Ishikawa (cell line): ENCODE data around the gene DPAGT1.

Source experiments
- CEBPB ChIP-seq: IDR thresholded peaks from 2 replicates; pipeline ENCODE4 v1.6.1; 2012
- CREB1 ChIP-seq: IDR thresholded peaks from 2 replicates; pipeline ENCODE4 v1.6.1; 2012; ENCODE audit warnings: low read depth
- EGR1 ChIP-seq: IDR thresholded peaks from 2 replicates; pipeline ENCODE4 v1.6.1; 2012
- EP300 ChIP-seq: IDR thresholded peaks from 2 replicates; pipeline ENCODE4 v1.6.1; 2012; ENCODE audit warnings: borderline replicate concordance
- FOXM1 ChIP-seq: IDR thresholded peaks from 2 replicates; pipeline ENCODE4 v1.6.1; 2012; ENCODE audit warnings: low read depth, borderline replicate concordance
- NFIC ChIP-seq: IDR thresholded peaks from 2 replicates; pipeline ENCODE4 v1.6.1; 2012
- RAD21 ChIP-seq: IDR thresholded peaks from 2 replicates; pipeline ENCODE4 v1.6.1; 2012; ENCODE audit warnings: low read depth
- TAF1 ChIP-seq: IDR thresholded peaks from 2 replicates; pipeline ENCODE4 v1.6.1; 2012; ENCODE audit warnings: low read depth, mild to moderate bottlenecking
- TCF12 ChIP-seq: IDR thresholded peaks from 2 replicates; pipeline ENCODE4 v1.6.1; 2012; ENCODE audit warnings: low read depth
- TEAD4 ChIP-seq: IDR thresholded peaks from 2 replicates; pipeline ENCODE4 v1.6.1; 2012
- USF1 ChIP-seq: IDR thresholded peaks from 2 replicates; pipeline ENCODE4 v1.6.1; 2012
- YY1 ChIP-seq: IDR thresholded peaks from 2 replicates; pipeline ENCODE4 v1.6.1; 2012; ENCODE audit warnings: low read depth
- ZBTB7A ChIP-seq: IDR thresholded peaks from 2 replicates; pipeline ENCODE4 v1.6.1; 2012; ENCODE audit warnings: low read depth
- TF ChIP-seq, protein P1 (sequence below): IDR thresholded peaks from 2 replicates; pipeline ENCODE4 v1.6.1; 2012
- TF ChIP-seq, protein P2 (sequence below): IDR thresholded peaks from 2 replicates; pipeline ENCODE4 v1.6.1; 2012; ENCODE audit warnings: low read depth, mild to moderate bottlenecking

DPAGT1 gene

DNA sequence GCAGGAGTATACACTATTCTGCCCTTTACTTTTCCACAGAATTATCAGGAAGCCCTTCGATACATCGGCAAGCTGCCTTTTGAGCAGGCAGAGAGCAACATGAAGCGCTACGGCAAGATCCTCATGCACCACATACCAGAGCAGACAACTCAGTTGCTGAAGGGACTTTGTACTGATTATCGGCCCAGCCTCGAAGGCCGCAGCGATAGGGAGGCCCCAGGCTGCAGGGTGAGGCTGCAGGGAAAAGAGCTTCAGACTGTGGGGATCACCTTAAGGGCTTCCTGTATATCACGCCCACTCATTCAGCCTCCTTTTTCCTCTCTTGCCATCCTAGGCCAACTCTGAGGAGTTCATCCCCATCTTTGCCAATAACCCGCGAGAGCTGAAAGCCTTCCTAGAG is 23.8 kb downstream of the DPAGT1 start:
- TF ChIP-seq TAF1 (no peak), RAD21 (no peak), EP300 (no peak), NFIC (no peak), YY1 (no peak), TCF12 (no peak), EGR1 (no peak), USF1 (no peak), CEBPB (no peak), FOXM1 (no peak), CREB1 (no peak), TEAD4 (no peak), ZBTB7A (no peak)
- TF ChIP-seq, protein P1, sequence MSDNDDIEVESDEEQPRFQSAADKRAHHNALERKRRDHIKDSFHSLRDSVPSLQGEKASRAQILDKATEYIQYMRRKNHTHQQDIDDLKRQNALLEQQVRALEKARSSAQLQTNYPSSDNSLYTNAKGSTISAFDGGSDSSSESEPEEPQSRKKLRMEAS, result no peak
- TF ChIP-seq, protein P2, sequence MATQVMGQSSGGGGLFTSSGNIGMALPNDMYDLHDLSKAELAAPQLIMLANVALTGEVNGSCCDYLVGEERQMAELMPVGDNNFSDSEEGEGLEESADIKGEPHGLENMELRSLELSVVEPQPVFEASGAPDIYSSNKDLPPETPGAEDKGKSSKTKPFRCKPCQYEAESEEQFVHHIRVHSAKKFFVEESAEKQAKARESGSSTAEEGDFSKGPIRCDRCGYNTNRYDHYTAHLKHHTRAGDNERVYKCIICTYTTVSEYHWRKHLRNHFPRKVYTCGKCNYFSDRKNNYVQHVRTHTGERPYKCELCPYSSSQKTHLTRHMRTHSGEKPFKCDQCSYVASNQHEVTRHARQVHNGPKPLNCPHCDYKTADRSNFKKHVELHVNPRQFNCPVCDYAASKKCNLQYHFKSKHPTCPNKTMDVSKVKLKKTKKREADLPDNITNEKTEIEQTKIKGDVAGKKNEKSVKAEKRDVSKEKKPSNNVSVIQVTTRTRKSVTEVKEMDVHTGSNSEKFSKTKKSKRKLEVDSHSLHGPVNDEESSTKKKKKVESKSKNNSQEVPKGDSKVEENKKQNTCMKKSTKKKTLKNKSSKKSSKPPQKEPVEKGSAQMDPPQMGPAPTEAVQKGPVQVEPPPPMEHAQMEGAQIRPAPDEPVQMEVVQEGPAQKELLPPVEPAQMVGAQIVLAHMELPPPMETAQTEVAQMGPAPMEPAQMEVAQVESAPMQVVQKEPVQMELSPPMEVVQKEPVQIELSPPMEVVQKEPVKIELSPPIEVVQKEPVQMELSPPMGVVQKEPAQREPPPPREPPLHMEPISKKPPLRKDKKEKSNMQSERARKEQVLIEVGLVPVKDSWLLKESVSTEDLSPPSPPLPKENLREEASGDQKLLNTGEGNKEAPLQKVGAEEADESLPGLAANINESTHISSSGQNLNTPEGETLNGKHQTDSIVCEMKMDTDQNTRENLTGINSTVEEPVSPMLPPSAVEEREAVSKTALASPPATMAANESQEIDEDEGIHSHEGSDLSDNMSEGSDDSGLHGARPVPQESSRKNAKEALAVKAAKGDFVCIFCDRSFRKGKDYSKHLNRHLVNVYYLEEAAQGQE, result no peak

- no peak for TF ChIP-seq EP300
- peak; percentile 98 for TF ChIP-seq USF1
- TF ChIP-seq TCF12, result peak; percentile 41
- TF ChIP-seq EGR1, result no peak
- TF ChIP-seq CREB1, result no peak
- no peak for TF ChIP-seq FOXM1
- no peak for TF ChIP-seq RAD21
- no peak for TF ChIP-seq CEBPB
- peak; percentile 98 for TF ChIP-seq YY1
- TF ChIP-seq TAF1, result peak; percentile 88
- TF ChIP-seq ZBTB7A, result no peak
- TF ChIP-seq NFIC, result no peak
- TF ChIP-seq, protein P1, result peak; percentile 76
- TF ChIP-seq, protein P2, result no peak
- TF ChIP-seq TEAD4, result 0 out of 2 replicates have a peak, but pooled peaks have one; percentile 4
Measured at GRCh38 chr11:119067371-119068222, 34.1 kb downstream of the DPAGT1 start, which contains the start of gene VPS11. TSS of gene VPS11 (plus strand) at chr11:119067818. CDS start at chr11:119067824, 6 bp downstream.

- TF ChIP-seq TCF12, result no peak
- peak; percentile 30; the same call in 1 of the 2 replicates for TF ChIP-seq RAD21
Measured at GRCh38 chr11:119065369-119065768, 36.3 kb downstream of the DPAGT1 start.

- TF ChIP-seq EGR1 (no peak), NFIC (no peak), CREB1 (no peak), RAD21 (no peak), YY1 (no peak)
Measured at GRCh38 chr11:119062779-119063178, 38.9 kb downstream of the DPAGT1 start.

- TF ChIP-seq CREB1 (no peak), USF1 (no peak), TAF1 (no peak)
- TF ChIP-seq, protein P2, result no peak
Measured at GRCh38 chr11:119061256-119061655, 40.4 kb downstream of the DPAGT1 start.
